GM12801 (cell line): Measurements from ENCODE around the gene CCDC169.

Experiments used
- TF ChIP-seq, protein P1 (sequence below): IDR thresholded peaks from one replicate; pipeline ENCODE4 v1.5.1; 2011; ENCODE audit warnings: control low read depth; ENCODE audit not compliant: insufficient read length; ENCODE audit errors: extremely low read depth

Gene CCDC169

DNA sequence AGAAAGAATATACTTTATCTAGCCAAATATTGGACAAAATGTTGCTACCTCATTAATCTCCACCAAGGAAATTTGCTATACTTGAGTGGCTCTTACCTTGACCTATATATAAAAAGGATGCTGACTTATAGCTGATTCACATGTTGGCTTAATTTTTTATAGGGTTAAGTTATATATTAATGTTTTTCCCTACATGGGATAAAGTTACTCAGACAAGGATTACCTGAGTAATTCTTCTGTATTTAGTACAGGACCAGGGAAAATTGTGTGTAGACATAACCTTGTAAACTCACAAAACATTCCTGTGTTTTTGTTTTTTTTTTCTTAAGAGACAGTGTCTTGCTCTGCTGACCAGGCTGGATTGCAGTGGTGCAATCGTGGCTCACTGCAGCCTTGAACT is 52.6 kb downstream of the CCDC169 start:
- TF ChIP-seq, protein P1, sequence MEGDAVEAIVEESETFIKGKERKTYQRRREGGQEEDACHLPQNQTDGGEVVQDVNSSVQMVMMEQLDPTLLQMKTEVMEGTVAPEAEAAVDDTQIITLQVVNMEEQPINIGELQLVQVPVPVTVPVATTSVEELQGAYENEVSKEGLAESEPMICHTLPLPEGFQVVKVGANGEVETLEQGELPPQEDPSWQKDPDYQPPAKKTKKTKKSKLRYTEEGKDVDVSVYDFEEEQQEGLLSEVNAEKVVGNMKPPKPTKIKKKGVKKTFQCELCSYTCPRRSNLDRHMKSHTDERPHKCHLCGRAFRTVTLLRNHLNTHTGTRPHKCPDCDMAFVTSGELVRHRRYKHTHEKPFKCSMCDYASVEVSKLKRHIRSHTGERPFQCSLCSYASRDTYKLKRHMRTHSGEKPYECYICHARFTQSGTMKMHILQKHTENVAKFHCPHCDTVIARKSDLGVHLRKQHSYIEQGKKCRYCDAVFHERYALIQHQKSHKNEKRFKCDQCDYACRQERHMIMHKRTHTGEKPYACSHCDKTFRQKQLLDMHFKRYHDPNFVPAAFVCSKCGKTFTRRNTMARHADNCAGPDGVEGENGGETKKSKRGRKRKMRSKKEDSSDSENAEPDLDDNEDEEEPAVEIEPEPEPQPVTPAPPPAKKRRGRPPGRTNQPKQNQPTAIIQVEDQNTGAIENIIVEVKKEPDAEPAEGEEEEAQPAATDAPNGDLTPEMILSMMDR: no peak

DNA sequence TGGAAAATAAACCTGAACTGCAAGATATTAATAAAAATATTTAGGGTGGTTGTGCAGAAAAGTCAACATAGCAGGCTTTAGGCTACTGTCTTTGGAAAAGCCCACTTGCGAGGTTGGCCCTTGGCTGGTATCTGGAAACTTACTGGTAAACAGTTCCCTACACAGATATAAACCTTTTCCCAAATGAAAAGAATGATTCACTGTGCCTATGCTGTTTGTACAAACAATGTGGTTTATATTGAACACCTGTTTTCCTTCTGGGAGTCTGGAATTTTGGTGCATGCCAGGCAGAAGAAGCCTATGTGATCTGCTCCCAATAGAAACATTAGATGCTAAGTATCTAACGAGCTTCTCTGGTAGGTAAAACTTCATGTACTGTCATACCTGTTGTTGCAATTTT is 53.5 kb downstream of the CCDC169 start:
- TF ChIP-seq, protein P1: no peak

DNA sequence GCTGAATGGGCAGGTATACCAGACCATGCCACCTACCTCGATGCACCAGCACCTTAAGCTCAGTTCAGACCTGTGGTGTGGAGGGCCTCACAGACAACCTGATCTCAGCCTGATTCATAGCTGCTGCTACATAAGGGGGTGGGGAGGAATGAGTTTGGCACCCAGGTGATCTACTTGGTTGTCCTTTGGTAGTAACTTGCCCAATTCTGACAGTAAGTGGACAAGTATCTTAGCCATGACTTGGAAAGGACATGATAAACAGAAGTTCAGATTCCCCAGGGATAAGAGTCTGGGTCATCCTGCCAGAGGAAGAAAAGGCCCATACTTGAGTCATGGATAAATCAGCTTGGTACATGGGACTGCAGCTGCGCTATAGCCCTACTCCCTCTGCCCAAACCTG is 54.9 kb downstream of the CCDC169 start:
- TF ChIP-seq, protein P1: no peak

DNA sequence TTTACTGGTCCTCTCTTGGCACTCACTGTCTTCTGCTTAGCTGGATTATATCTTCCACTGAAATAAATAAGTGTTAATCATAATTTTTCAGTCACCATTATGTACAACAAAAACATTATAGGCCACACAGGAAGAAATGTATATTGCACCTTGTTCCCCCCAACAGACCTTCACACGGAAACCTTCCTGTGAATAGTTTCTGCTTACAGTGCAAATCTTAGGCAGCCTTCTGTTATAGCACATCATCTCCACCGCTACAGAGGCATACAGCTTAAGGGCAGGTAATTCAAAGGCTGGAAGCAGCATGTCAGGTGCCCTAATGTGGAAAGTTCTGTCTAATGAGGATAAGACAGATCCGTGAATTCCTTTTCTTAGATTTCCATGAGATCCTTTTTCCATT is 66.4 kb downstream of the CCDC169 start:
- TF ChIP-seq, protein P1: no peak

DNA sequence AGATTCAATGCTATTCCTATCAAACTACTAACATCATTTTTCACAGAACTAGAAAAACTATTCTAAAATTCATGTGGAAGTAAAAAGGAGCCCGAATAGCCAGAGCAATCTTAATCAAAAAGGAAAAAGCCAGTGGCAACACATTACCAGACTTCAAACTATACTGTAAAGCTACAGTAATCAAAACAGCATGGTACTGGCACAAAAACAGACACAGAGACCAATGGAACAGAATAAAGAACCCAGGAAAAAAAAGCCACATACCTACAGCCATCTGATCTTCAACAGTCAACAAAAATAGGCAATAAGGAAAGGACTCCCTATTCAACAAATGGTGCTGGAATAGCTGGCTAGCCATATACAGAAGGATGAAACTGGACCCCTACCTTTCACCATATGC is 72.9 kb downstream of the CCDC169 start:
- TF ChIP-seq, protein P1: no peak

DNA sequence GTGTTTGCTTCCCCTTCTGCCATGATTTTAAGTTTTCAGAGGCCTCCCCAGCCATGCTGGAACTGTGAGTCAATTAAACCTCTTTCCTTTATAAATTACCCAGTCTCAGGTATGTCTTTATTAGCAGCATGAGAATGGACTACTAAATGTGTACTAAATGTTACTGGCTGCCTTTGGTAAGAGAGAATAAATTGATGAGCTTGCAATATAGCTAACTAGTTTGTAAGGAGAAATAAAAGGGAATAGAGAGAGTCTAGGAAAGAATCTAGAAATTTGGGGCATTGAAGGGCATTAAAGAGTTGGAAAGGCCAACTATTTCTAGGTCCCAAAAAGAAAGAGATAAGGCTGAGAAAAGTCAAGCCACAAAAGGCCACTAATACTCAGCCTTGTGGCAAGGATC is 77.7 kb downstream of the CCDC169 start:
- TF ChIP-seq, protein P1: no peak

DNA sequence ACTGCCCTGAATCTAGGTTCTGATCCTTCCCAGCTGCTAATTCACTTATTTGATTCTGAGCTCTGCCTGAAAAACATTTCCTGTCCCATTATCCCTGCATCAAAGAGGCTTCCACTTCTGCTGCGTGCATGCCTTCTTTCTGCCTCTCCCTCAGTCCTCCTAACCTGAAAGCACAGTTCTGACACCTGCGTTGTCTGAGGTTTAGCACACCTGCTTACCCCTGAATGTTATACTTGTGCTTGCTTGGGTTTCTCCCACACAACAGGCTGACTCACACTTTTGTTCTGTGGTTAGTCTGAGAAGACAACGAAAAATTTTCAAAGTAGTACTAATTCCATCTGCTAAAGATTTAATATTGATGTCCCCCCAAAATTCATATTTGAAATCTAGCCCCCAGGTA is 80.2 kb downstream of the CCDC169 start:
- TF ChIP-seq, protein P1: no peak
